ENCODE results near the gene HOATZ.

Gene HOATZ

DNA sequence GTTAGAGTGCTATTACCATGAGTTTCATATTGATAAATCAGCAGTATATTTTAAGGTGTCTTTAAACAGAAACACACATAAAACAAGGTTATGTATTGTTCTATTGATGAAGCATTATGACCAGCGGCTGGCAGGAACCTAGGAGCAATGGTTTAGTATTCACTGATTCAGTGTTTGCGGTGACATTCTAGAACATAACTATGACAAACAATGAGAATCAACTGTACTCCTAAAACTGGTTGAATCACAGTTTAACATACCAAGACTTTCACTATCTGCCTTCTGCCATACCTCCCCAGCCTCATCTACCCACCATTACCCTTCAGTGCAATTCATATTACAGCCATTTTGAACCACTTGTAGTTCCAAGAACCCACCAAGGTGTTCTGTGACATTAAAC, 8.8 kb downstream of the HOATZ start:
- no peak for DNase-seq

DNA sequence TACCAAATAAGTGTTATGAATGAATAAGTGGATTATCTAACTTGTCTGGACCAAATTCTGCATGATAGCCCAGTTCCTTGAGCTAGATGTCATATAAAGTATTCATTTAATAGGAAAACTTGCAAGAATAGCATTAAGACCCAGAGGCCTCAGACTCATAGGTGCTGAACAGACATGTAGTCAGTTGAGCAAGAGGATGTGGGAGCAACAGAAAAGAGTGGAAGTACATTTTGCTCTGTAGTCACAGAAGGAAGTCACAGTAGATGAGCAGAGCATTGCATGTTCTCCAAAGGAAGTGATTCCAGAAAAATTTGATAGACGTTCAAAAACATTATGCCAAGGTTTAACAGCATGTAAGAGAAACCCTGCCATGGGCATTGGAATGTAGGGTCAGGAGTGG, 9.5 kb downstream of the HOATZ start:
- no peak for DNase-seq

DNA sequence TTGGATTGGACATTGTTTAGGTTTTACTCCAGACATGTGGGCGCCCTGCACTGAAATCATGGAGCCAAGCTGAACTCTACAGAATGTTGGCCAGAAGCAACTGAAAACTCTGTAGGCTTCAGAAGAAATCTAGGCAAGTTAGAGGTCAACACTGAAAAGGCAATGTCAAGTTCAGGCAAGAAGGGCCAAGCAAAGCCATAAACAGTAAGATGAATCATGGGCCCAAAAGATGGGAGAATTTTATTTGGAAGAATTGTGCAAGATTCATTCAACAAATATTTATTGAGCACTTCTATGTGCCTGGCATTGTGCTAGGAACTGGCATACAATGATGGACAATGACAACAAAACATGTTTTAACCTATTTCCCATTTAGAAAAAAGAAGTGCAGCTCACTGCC, 10.9 kb downstream of the HOATZ start:
- DNase-seq, result no peak

DNA sequence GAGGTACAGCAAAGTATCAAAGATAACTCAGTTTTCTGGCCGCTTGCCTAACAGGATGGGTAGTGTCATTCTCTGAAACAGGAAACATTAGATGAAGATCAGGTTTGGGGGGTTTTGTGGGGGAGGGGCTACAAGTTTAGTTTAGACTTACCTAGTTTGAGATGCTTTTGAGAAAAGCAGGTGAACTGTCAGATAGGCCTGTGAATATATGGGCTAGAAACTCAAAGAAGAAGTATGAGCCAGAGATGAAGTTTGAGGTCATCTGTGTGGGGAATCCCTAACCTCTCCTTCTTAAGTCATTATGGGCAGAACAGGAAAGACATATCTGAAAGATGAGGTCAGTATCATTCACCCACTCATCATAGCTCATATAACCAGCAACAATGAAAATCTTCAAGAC, 11.9 kb downstream of the HOATZ start:
- DNase-seq, result no peak

DNA sequence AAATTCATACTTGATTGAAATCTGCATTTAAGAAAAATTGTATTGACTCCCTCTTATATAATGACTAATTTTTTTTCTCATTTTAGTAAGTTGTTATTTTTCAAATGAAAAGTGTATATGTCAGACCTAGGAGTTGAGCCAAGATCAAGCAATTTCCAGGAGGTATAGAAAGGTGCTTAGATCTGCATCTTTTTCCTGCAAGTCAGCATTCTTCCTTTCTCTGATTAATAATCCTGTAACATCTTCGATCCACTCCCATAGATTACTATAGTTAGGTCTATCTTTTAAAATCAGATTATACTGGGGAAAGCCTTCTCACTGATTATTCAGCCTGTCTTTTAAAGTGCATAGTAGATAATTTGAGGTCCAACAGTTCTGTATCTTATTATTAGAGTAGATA, 12.7 kb downstream of the HOATZ start:
- DNase-seq, result no peak

DNA sequence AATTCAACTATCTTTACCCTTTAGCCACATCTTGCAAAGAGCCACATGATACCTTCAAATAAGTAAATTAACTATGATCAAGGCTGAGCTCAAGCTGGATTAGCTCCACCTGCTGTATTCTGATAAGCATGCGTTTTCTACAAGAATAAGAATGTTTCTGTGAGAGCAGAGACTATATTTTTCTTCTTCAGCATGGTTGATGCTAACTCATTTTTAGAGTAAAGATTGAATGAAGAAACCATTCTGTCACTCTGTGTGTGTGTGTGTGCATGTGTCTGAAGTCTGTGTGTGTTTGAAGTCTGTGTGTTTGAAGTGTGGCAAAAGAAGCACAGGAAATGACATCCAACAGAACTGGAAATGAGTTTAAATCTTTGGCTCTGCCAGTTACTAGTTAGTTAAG, 14.0 kb downstream of the HOATZ start:
- DNase-seq, result peak; percentile 14

DNA sequence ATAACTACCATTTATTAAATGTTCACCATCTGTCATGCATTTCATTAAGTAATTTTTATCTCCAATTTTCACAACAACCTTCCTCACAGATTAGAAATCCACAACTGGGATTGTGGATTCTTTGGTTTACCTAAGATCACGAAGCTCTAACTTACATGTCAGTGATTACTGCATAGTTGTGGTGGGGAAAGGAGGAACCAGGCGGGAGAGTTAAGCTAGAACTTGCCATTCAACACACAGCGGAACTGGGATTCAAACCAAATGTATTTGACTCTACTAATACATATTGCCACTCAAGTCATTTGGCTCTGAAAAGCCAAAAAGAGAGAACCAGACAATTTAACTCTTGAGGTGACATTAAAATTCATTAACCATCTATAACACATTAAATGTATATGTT, 15.5 kb downstream of the HOATZ start:
- DNase-seq, result no peak

DNA sequence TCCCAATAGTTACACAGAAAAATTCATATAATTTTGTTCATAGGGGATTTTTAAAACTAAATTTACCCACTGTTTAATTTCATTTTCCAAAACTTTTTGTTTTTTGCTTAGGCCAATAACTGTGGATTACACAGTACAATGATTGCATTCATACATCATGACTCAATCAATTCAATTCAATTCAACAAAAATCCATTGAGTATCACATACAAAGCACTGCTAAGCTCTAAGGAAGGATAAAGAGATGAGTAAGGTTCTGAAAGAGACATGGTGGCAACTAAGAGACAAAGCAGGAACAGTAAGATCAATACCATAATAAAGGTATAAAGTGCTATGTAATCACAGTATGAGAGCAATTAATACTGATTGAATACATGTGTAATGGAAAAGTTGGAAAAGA, 16.6 kb downstream of the HOATZ start:
- DNase-seq, result no peak

DNA sequence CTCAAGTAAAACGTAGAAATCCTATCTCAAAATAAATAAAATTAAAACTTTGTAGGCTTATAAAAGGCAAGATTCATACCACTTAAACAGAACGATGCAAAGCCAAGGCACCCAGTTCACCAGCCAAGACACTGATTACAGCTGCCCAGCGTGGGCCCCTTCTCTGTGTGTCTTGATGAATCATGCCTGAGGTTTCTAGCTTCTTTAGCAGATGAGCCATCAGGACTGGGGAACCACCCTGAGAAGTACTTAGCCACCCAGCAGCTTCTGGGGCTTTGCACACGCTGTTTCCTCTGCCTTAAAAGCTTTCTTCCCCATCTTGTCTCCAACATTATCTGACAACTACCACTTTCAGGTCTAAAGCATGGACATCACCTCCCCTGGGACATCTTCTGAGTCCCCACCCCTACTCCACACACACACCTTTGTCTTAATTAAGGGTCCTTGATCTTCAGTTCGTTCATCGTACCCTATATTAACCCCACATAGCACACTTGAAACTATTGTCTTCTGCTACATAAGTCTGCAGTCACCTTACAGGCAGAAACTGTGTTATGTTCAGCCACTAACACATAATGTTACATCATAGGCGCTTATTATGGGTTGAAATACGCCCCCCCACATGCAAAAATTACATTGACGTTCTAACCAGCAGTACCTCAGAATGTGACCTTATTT, 17.2 kb downstream of the HOATZ start:
- DNase-seq, result peak; percentile 37

DNA sequence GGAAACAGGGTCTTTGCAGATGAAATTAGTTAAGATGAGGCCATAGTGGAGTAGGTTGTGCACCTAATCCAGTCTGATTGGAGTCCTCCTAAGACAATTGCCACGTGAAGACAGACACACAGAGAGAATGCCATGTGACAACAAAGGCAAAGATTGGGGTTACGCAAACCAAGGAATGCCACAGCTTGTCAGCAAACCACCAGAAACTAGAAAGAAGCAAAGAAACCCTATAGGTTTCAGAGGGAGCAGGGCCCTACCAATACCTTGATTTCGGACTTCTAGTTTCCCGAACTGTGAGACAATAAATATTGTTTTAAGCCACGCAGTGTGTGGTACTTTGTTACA, 17.8 kb downstream of the HOATZ start:
- no peak for DNase-seq

DNA sequence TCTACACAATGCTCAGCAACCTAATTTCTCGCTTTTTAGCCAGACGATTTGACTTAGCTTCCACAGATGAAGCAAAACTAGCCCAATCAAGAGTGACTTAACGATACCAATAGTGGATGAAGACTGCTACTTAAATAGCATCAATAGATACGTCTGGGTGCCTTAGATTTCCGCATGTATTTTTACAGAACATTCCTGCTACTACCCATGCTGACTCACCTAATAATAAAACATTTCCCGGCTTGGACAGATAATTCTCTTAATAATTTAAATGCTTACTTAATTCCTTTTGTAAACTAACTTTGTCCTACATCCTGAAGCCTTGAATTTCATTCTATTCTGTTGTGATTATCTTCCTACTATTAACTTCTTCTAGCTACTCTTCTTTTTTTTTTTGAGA, 20.7 kb downstream of the HOATZ start:
- no peak for DNase-seq

DNA sequence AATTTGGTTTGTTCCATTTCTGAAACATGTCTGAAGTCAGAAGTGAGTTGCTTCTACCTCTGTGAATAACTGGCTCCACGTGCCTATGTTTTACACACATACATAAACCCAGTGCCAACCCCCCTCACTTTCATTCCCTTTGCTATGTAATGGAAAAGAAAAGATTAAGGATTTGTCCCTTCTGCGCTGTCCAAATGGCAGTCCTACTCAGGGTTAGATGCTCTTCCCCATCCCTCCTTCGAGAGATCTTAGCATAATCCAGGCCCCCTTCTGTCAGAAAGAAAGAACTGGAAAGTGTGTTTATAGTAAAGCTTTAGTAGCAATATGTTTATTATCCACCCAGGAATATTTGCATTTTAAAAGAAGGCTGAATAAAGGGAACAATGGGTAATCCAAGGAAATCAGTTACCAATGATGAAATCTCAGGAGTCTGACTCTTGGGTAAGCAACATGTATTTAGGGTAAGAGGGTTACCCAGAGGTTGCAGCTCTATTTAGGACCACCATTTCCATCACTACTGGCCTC, 22.8 kb downstream of the HOATZ start:
- DNase-seq, result no peak

DNA sequence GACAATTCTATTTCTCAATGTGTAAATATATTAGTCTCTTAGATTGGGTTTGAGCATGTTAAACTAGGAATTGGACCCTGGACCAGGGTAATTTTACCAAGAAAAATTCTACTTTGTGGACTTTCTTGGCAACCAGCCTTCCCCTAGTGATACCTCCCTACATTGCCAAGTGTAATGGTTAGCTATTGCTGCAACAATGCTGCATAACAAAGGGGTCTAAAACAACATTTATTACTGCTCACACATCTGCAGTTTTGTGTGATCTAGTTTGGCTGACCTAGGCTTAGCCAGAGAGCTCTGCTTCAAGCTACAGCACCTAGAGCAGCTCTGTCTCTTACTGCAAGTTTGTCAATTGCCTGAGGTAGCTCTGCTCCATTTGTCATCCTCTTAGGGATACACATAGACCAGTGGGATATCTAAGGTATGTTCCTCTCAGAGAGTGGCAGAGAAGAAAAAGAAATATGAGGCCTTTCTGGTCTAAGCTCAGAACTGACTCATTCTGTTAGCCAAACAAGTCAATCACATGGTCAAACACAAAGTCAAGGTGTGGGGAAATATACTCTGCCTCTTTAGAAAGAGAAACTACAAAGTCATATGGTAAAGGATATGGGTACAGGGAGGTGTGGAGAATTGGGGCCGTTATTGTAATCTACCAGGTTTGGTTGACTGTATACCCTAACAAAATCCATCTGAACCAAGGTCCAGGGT, 24.0 kb downstream of the HOATZ start:
- DNase-seq, result no peak

DNA sequence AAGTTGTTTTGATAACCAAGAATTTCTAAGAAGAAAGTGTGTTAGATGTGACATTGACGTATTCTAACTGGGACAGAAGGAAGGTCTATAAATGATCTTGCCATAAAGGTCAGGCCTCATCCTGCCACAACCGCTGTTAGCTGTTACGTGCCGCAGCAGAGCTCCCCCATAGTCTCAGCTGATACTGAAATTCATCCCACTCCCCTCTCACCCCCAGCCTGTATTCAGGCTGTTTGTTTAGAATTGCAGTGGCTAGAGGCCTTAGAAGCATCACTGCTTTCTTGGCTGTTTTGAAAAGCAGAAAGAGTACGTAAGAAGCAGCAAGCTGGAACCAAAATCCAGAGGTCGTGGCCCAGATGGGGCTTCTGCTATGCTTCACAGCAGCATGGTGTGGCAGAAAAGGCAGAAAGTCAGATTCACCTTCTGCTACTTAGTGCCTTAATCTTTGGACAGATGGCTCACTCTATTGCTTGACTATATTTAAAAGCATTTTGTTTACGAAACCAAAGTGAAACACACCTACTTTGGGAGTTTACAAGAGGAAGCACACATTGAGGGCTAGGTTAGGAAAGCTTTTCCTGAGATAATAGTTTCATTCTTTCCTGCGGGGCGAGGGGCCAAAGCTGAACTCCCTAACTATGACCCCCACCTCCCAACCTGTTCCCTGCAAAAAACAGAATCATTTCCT, 25.0 kb downstream of the HOATZ start:
- peak; percentile 41 for DNase-seq

DNA sequence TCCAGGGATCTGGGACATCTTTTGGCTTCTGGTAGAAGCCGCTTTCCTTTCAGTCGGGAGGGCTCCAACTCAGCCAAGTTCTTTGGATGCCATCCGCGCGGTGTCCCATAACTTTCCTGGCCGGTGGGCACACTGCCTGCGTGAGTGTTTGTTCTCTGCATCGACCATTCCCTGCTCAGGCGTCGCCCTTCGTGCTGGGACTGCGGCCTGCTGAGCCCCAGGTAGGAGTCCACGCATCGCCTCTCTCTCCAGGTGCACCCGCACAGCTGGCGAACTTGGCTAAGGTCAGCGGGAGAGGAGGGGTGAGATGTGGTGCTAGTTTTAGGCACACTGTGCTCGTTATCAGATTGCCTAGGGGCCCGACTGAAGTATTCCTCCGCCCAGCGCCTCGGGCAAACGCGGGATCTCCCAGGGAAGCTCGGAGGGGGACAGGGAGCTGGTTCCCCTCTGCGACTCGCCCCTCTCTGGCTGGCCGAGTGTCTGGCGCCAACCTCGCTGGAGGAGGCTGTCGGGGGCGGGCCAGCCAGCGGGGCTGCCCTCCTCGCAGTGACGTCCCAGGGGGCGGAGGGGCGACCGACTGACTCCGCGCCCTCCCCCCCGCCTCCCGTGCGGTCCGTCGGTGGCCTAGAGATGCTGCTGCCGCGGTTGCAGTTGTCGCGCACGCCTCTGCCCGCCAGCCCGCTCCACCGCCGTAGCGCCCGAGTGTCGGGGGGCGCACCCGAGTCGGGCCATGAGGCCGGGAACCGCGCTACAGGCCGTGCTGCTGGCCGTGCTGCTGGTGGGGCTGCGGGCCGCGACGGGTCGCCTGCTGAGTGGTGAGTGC, 25.7 kb downstream of the HOATZ start, which contains the start of gene LAYN:
Gene LAYN (plus strand): TSS at position 607 of the 823 bp plus-strand sequence. CDS start 124 bp downstream, at position 731.
- DNase-seq, result peak; percentile 76

DNA sequence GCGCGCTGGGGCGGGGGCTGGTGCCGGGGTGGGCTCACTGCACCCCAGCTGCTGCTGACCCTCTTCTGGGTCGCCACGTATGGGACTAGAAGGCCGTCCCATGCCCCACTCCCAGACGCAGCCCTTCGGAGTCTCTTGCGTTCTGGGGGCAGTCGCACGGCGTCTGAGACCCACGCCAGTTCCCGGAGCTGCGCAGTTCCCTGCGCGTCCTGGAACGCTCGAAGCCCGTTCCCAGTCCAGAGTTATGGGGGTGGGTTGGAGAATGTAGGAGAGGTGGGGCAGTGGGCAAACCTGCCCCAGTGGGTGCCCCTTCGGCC, 26.3 kb downstream of the HOATZ start:
- DNase-seq, result peak; percentile 53

DNA sequence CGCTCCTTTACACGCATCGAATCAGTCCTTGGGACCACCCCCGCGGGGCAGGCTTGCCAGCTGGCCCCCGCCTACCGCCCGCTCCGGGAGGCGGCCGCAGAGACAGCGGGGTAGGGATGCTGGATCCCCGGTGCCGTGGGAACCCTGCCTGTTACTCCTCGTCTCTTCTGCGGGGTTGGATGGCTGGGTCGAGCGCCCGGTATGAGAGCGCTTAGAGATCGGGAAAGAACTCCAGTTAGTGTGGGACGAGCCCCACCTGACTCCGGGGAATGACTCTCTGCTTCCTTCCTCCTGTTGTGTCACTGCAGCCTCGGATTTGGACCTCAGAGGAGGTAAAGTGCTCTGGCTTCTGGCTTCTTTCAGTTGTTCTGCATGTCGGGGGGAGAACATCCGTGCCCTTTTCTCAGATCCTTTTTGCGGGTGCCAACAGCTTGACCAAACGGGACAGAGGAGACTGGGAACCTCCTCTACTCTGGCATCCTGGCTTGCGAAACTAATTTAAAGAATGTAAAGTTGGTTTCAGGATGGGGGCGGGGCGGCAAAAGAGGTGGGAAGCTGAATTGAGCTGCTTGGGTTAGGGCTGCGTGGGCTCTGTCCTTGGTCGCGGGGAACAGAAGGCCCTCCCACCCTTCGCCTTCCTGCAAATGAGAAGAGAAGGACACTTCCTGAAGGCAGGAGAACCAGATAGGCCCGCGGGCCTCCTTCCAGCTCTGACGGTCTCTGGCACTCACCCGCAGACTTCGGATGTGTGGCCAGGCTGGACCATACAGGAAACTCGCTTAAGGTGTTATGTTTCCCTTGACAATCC, 26.9 kb downstream of the HOATZ start:
- peak; percentile 60 for DNase-seq

DNA sequence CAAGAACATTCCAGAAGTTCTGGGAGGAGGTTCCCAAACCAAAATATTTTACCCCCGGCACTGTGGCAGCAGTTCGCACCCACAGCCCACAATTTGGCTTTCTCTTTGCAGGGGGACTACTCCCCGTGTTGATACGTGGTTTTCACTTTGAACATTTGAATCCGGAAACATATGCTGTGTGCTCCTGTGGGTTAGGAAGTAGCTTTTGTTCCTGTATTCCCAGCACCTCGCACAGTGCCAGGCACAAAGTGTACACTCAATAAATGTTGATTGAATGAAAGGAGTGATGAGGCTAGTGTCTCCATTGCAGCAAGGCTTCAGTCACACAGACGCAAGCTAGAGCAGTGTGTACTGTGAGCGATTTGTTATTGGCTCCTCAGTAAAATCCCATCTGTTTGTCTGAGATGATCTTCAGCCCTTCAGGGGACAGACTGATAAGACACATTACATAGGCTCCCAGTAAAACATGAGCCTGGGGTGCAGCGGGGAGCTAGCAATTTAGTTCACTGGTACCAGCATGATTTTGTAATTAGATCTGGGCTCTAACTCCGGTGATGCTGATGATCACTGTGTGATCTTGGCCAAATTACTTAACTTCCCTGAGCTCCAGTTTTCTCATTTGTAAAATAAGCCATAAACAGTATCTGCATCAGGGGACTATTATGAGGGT, 28.2 kb downstream of the HOATZ start:
- DNase-seq, result peak; percentile 25

DNA sequence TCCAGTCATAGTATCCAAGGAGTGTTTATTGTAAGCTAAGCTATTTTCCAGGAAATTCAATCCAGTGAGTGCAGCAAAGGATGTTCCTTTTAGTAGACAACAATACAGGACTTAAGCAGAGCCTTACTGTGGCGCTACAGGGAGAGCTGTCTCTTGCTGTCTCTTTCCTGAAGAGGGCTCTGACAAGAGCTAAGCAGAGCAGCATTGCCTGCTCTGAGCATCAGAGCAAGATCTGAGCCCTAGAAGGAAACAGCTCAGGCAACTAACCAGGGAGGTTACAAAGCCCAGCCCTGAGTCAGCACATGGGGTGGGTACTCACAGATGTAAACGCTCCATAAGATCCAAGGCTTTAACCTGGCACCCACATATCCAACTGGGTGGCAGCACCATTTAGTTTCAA, 33.9 kb downstream of the HOATZ start:
- DNase-seq, result peak; percentile 38

DNA sequence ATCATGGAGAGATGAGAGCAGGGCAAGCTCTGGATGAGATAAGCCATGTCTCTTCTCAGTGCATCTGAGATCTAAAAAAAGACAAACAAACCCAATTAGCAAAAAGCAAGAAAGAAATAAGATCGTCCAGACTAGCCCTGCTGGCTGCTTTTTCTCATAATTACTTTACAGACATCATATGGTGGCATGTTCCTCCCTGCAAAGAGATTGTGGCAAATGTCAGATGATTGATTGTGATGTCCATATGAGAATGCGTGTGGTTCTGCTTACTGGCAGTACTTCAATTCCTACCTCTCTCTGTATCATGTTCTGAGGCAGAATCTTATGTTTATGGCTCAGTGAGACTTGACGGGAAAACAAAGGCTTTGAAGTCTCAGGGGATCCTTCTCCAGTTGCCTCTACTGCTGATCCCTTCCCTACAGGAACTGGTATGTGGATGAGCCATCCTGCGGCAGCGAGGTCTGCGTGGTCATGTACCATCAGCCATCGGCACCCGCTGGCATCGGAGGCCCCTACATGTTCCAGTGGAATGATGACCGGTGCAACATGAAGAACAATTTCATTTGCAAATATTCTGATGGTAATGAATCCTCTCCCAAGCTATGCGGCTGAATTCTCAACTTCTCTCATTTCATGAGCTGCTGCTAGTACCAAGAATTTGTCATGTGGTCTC, 34.8 kb downstream of the HOATZ start:
- no peak for DNase-seq

DNA sequence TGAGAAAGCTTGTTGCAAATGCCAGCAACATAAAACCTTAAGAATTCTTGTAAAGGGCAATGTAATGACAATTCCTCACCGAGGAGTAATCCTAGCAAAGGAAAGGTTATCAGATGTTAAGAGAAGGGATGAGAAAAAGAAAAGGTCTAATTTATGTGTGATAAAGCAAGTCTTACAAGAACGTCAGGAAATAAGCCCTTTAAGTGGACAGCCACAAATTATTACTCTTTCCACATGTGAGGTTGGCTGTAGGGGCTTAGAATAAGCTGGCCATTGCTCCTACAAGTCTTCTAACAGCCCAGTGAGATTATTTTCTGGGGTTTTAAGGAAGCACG, 35.3 kb downstream of the HOATZ start:
- DNase-seq, result no peak

Measured in NCI-H69 (cell line).